ENCODE measurements around the gene PHACTR1.

PHACTR1 gene

DNA sequence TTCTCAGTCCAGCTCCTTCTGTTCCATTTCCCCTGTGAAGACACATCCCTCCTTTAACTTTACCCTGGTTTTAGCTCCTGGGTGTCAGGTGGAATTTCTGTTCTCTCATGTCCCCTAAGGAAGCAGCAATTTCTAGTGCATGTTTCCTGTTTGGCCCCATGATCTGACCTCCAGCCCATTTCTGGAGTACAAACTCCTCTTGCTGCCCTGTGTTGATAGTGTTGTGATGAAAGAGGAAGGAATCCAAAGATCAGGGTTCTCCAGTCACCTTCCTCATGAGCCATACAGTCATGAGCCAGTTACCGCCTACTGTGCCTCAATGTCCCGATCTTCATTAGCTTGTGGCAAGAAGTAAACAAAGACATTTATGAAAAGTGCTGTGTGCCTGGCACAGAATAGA lies 97.4 kb downstream of the PHACTR1 start:
- no peak overlapping the region for H3K27ac ChIP-seq (replicated peaks)
- no peak for DNase-seq (ENCODE audit: low read depth in 1 of 2, low spot score in 1 of 2)
- no peak overlapping the region for H3K4me3 ChIP-seq (replicated peaks; ENCODE audit: insufficient read depth, low read length)
- TF ChIP-seq POLR2AphosphoS5 (IDR thresholded peaks at IDR 0.05; ENCODE audit: low read depth) = no peak
- no peak for TF ChIP-seq GABPA (IDR thresholded peaks at IDR 0.05; ENCODE audit: low read depth)
- TF ChIP-seq, protein P1, sequence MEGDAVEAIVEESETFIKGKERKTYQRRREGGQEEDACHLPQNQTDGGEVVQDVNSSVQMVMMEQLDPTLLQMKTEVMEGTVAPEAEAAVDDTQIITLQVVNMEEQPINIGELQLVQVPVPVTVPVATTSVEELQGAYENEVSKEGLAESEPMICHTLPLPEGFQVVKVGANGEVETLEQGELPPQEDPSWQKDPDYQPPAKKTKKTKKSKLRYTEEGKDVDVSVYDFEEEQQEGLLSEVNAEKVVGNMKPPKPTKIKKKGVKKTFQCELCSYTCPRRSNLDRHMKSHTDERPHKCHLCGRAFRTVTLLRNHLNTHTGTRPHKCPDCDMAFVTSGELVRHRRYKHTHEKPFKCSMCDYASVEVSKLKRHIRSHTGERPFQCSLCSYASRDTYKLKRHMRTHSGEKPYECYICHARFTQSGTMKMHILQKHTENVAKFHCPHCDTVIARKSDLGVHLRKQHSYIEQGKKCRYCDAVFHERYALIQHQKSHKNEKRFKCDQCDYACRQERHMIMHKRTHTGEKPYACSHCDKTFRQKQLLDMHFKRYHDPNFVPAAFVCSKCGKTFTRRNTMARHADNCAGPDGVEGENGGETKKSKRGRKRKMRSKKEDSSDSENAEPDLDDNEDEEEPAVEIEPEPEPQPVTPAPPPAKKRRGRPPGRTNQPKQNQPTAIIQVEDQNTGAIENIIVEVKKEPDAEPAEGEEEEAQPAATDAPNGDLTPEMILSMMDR (IDR thresholded peaks at IDR 0.05; ENCODE audit: insufficient read depth, low read length) = no peak
- TF ChIP-seq, protein P2, sequence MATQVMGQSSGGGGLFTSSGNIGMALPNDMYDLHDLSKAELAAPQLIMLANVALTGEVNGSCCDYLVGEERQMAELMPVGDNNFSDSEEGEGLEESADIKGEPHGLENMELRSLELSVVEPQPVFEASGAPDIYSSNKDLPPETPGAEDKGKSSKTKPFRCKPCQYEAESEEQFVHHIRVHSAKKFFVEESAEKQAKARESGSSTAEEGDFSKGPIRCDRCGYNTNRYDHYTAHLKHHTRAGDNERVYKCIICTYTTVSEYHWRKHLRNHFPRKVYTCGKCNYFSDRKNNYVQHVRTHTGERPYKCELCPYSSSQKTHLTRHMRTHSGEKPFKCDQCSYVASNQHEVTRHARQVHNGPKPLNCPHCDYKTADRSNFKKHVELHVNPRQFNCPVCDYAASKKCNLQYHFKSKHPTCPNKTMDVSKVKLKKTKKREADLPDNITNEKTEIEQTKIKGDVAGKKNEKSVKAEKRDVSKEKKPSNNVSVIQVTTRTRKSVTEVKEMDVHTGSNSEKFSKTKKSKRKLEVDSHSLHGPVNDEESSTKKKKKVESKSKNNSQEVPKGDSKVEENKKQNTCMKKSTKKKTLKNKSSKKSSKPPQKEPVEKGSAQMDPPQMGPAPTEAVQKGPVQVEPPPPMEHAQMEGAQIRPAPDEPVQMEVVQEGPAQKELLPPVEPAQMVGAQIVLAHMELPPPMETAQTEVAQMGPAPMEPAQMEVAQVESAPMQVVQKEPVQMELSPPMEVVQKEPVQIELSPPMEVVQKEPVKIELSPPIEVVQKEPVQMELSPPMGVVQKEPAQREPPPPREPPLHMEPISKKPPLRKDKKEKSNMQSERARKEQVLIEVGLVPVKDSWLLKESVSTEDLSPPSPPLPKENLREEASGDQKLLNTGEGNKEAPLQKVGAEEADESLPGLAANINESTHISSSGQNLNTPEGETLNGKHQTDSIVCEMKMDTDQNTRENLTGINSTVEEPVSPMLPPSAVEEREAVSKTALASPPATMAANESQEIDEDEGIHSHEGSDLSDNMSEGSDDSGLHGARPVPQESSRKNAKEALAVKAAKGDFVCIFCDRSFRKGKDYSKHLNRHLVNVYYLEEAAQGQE (IDR thresholded peaks at IDR 0.05; ENCODE audit: insufficient replicate concordance, low read depth) = no peak
- TF ChIP-seq SPI1 (IDR thresholded peaks at IDR 0.05; ENCODE audit: borderline replicate concordance, low read depth) = no peak
- H3K27me3 ChIP-seq (ENCODE audit: insufficient read depth, poor library complexity, severe bottlenecking) = no peaks in the 10 kb centered on the region

DNA sequence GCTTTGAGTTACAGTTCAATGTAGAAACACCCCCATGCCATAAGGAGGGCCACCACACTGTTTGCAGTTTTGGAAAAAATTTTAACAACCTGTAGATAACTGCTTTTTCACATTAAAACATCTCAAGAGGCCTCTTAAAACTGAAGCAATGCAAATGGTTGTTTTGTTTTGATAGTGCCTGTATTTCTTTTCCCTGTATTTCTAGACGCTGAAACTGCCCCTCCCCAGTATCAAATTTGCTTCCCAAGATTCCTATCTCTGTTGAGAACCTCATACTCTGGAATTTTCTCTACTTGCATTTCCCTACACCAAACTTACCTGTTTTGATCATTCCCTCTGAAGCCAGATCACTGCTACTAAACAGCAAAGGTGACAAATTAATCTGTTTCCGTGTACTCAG lies 98.5 kb downstream of the PHACTR1 start:
- Histone ChIP-seq H3K27me3 (ENCODE audit: insufficient read depth, poor library complexity, severe bottlenecking) (no peaks in the 10 kb centered on the region), H3K4me3 (replicated peaks; ENCODE audit: insufficient read depth, low read length) (no peak overlapping the region), H3K27ac (replicated peaks) (no peak overlapping the region)
- TF ChIP-seq, protein P1 (IDR thresholded peaks at IDR 0.05; ENCODE audit: insufficient read depth, low read length) = no peak
- no peak for TF ChIP-seq SPI1 (IDR thresholded peaks at IDR 0.05; ENCODE audit: borderline replicate concordance, low read depth)
- TF ChIP-seq, protein P2 (IDR thresholded peaks at IDR 0.05; ENCODE audit: insufficient replicate concordance, low read depth) = no peak
- TF ChIP-seq POLR2AphosphoS5 (IDR thresholded peaks at IDR 0.05; ENCODE audit: low read depth) = no peak
- TF ChIP-seq GABPA (IDR thresholded peaks at IDR 0.05; ENCODE audit: low read depth) = no peak
- no peak for DNase-seq (ENCODE audit: low read depth in 1 of 2, low spot score in 1 of 2)

DNA sequence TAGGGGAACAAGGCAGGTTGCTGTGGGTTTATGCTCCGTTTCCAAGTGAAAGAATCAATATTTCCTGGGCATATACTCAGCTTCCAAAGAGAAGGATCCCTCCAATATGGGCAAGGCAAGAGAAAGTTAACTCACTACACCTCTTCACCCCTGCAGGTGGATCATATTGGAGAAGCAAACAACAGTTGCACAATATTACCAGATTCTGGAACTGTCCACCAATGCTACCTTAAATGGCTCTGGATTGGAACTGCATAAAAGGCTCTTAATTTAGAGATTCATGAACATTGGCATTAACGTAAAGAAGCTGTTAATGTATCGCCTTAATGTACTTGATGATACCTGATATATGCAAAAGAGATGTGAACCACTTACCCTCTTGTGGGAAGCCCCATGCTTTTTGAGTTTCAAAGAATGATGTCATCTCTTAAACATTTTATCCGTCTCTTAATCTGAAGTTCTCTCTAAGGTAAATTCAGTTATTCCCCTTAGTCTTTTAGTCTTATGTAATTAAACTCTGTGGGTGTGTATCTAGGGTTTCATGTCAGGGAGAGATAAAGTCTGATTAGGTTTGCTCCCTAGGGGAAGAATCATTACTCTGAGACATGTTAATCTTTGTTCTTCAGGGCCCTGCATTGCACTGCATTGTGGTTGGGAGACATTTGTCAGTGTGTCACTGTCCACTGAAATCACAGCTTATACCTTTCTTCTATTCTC lies 99.5 kb downstream of the PHACTR1 start:
- Histone ChIP-seq H3K27me3 (ENCODE audit: insufficient read depth, poor library complexity, severe bottlenecking) (no peaks in the 10 kb centered on the region), H3K27ac (replicated peaks) (no peak overlapping the region), H3K4me3 (replicated peaks; ENCODE audit: insufficient read depth, low read length) (no peak overlapping the region)
- TF ChIP-seq, protein P1 (IDR thresholded peaks at IDR 0.05; ENCODE audit: insufficient read depth, low read length) = no peak
- no peak for TF ChIP-seq POLR2AphosphoS5 (IDR thresholded peaks at IDR 0.05; ENCODE audit: low read depth)
- TF ChIP-seq SPI1 (IDR thresholded peaks at IDR 0.05; ENCODE audit: borderline replicate concordance, low read depth) = no peak
- TF ChIP-seq GABPA (IDR thresholded peaks at IDR 0.05; ENCODE audit: low read depth) = no peak
- TF ChIP-seq, protein P2 (IDR thresholded peaks at IDR 0.05; ENCODE audit: insufficient replicate concordance, low read depth) = no peak
- no peak for DNase-seq (ENCODE audit: low read depth in 1 of 2, low spot score in 1 of 2)
